22Rv1 (cell line): ENCODE data around the gene LETM1.

ENCODE experiments used
- ZFX ChIP-seq: fragments of 450-650 bp; IDR thresholded peaks from 2 replicates; pipeline ENCODE4 v1.6.1; 2017; ENCODE audit warnings: antibody characterized with exemption, borderline replicate concordance
- TF ChIP-seq, protein P1 (sequence below): fragments of 450-650 bp; IDR thresholded peaks from 2 replicates; pipeline ENCODE4 v1.5.1; 2017; ENCODE audit warnings: mild to moderate bottlenecking

DNA sequence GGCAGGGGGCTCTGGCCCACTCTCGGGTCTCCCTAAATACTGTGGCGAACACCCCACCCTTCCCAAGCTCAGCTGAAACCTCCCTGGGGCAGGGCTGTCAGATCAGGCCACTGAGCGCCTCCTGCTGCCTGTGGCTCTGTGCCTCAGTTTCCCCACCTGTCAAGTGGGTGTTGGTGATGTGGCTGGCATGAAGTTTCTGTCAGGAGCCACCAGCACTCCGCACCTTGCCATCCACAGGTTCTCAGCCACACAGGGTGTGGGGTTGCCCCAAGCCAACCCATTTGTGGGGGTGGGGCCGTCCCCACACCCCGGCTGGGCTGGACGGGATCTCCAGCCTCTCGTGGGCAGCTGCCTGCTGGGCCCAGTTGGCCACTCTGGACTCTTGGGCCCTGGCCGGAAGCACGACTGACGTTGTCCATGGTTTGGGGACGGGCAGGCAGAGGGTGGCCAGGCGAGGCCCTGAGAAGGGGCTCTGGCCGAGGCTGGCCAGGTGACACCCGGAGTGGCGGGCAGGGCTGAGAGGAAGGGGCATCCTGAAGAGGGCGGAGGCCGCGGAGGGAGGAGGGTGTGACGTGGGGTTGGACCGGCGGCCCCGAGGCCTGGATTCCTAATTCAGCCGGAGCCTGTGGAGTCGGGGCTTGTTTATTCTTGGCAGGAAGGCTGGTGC is 68.4 kb downstream of the LETM1 start:
- TF ChIP-seq, protein P1, sequence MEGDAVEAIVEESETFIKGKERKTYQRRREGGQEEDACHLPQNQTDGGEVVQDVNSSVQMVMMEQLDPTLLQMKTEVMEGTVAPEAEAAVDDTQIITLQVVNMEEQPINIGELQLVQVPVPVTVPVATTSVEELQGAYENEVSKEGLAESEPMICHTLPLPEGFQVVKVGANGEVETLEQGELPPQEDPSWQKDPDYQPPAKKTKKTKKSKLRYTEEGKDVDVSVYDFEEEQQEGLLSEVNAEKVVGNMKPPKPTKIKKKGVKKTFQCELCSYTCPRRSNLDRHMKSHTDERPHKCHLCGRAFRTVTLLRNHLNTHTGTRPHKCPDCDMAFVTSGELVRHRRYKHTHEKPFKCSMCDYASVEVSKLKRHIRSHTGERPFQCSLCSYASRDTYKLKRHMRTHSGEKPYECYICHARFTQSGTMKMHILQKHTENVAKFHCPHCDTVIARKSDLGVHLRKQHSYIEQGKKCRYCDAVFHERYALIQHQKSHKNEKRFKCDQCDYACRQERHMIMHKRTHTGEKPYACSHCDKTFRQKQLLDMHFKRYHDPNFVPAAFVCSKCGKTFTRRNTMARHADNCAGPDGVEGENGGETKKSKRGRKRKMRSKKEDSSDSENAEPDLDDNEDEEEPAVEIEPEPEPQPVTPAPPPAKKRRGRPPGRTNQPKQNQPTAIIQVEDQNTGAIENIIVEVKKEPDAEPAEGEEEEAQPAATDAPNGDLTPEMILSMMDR, result no peak
- TF ChIP-seq ZFX, result no peak
